HEK293 (cell line): ENCODE measurements around the gene RHOT2.
A peak's percentile ranks its signal among the peaks of the same experiment; 100 is the strongest.

ENCODE experiments used
- BCL11A ChIP-seq: fragments of 450-650 bp; formaldehyde crosslinking; IDR thresholded peaks from 2 replicates; pipeline ENCODE4 v1.5.1; 2016; ENCODE audit warnings: low read depth, missing biosample characterization, missing genetic modification characterization
- BCL11B ChIP-seq: fragments of 450-650 bp; formaldehyde crosslinking; IDR thresholded peaks from 2 replicates; pipeline ENCODE4 v1.5.1; 2016; ENCODE audit warnings: low read depth, missing biosample characterization, missing genetic modification characterization
- CTCF ChIP-seq: fragments of 450-650 bp; formaldehyde crosslinking; IDR thresholded peaks from 2 replicates; pipeline ENCODE4 v1.5.1; 2016; ENCODE audit warnings: missing biosample characterization, missing genetic modification characterization
- EGR2 ChIP-seq: fragments of 450-650 bp; formaldehyde crosslinking; IDR thresholded peaks from 2 replicates; pipeline ENCODE4 v1.5.1; 2016; ENCODE audit warnings: low read depth, missing biosample characterization, missing genetic modification characterization
- HIC1 ChIP-seq: fragments of 450-650 bp; formaldehyde crosslinking; IDR thresholded peaks from 2 replicates; pipeline ENCODE4 v1.5.1; 2016; ENCODE audit warnings: missing biosample characterization, missing genetic modification characterization
- PBX3 ChIP-seq: sonication (generic); formaldehyde crosslinking; IDR thresholded peaks from 2 replicates; pipeline ENCODE4 v1.8.1; 2022; ENCODE audit warnings: mild to moderate bottlenecking, moderate library complexity, missing genetic modification reagents
- REST ChIP-seq: fragments of 450-650 bp; formaldehyde crosslinking; IDR thresholded peaks from 2 replicates; pipeline ENCODE4 v1.5.1; 2016; ENCODE audit warnings: missing biosample characterization, missing genetic modification characterization
- SCRT2 ChIP-seq: fragments of 450-650 bp; formaldehyde crosslinking; IDR thresholded peaks from 2 replicates; pipeline ENCODE4 v1.5.1; 2016; ENCODE audit warnings: missing biosample characterization, missing genetic modification characterization
- SP7 ChIP-seq: fragments of 450-650 bp; formaldehyde crosslinking; IDR thresholded peaks from 2 replicates; pipeline ENCODE4 v1.5.1; 2016; ENCODE audit warnings: missing biosample characterization, missing genetic modification characterization
- ZBTB26 ChIP-seq: fragments of 450-650 bp; formaldehyde crosslinking; optimal IDR thresholded peaks from 2 replicates; pipeline ENCODE3; 2016; ENCODE audit warnings: missing biosample characterization, mild to moderate bottlenecking, missing genetic modification characterization
- ZNF146 ChIP-seq: fragments of 450-650 bp; formaldehyde crosslinking; IDR thresholded peaks from 2 replicates; pipeline ENCODE4 v1.5.1; 2016; ENCODE audit warnings: missing biosample characterization, missing genetic modification characterization
- ZNF202 ChIP-seq: fragments of 450-650 bp; formaldehyde crosslinking; IDR thresholded peaks from 2 replicates; pipeline ENCODE4 v1.5.1; 2016; ENCODE audit warnings: missing biosample characterization, missing genetic modification characterization, borderline replicate concordance
- ZNF335 ChIP-seq: fragments of 450-650 bp; formaldehyde crosslinking; conservative IDR thresholded peaks from 2 replicates; pipeline ENCODE4 v1.5.1; 2016; ENCODE audit warnings: missing biosample characterization, missing genetic modification characterization
- ZNF341 ChIP-seq: fragments of 450-650 bp; formaldehyde crosslinking; IDR thresholded peaks from 2 replicates; pipeline ENCODE4; 2016; ENCODE audit warnings: low read depth, missing biosample characterization, missing genetic modification characterization
- ZNF501 ChIP-seq: fragments of 450-650 bp; formaldehyde crosslinking; IDR thresholded peaks from 2 replicates; pipeline ENCODE4 v1.5.1; 2016; ENCODE audit warnings: missing biosample characterization, missing genetic modification characterization
- ZNF610 ChIP-seq: fragments of 450-650 bp; formaldehyde crosslinking; IDR thresholded peaks from 2 replicates; pipeline ENCODE4 v1.5.1; 2016; ENCODE audit warnings: missing biosample characterization, missing genetic modification characterization, borderline replicate concordance
- ZNF692 ChIP-seq: fragments of 450-650 bp; formaldehyde crosslinking; IDR thresholded peaks from 2 replicates; pipeline ENCODE4 v1.5.1; 2016; ENCODE audit warnings: missing biosample characterization, missing genetic modification characterization

The RHOT2 gene

GRCh38 chr16:680967-681745, 13.2 kb downstream of the RHOT2 start (continued):
- TF ChIP-seq ZNF501 (tag by site-specific recombination) (0 out of 2 replicates have a peak, but pooled peaks have one; percentile 16), SP7 (0 out of 2 replicates have a peak, but pooled peaks have one; percentile 9), ZNF692 (tag by site-specific recombination) (no peak), HIC1 (tag by site-specific recombination) (peak; percentile 92), ZBTB26 (tag by site-specific recombination) (peak; percentile 47), ZNF335 (peak; percentile 95), BCL11A (no peak; the same call in 1 of the 2 replicates), CTCF (tag by site-specific recombination) (peak; percentile 82), BCL11B (tag by site-specific recombination) (peak; percentile 65), PBX3 (CRISPR knock-in tag) (peak; percentile 49), ZNF146 (peak; percentile 2; the same call in 1 of the 2 replicates), SCRT2 (tag by site-specific recombination) (0 out of 2 replicates have a peak, but pooled peaks have one; percentile 10), EGR2 (peak; percentile 17; the same call in 1 of the 2 replicates), REST (tag by site-specific recombination) (peak; percentile 12; the same call in 1 of the 2 replicates), ZNF610 (tag by site-specific recombination) (peak; percentile 98), ZNF341 (tag by site-specific recombination) (peak; percentile 83), ZNF202 (tag by site-specific recombination) (no peak)
- TF ChIP-seq, all 188 proteins: peak for 26
